ENCODE measurements around the gene RUNX2. TPM values are rescaled to one million over a fixed set of nuclear protein-coding genes. Genes with fewer than 3 reads are reported as not detected.

Gene RUNX2
- total and polyA plus RNA-seq, 2 of the 8 experiments (the other 6 are each of a cell fraction or from before 2014, with no cell fraction given) = 0.26 to 1.2 TPM

- no peak overlapping the region for H3K9ac ChIP-seq (replicated peaks in 1 of 4; ENCODE audit: extremely low read depth in 1 of 4, low read depth in 3 of 4, low read length in 3 of 4)
- no peaks in the 10 kb centered on the region for H3K23me2 ChIP-seq (ENCODE audit: low read depth, low read length)
- TF ChIP-seq CHD1 (IDR thresholded peaks at IDR 0.05; ENCODE audit: low read depth, low read length) (no peak), KDM5A (IDR thresholded peaks at IDR 0.05; ENCODE audit: low read length) (no peak)
- TF ChIP-seq, protein P1, sequence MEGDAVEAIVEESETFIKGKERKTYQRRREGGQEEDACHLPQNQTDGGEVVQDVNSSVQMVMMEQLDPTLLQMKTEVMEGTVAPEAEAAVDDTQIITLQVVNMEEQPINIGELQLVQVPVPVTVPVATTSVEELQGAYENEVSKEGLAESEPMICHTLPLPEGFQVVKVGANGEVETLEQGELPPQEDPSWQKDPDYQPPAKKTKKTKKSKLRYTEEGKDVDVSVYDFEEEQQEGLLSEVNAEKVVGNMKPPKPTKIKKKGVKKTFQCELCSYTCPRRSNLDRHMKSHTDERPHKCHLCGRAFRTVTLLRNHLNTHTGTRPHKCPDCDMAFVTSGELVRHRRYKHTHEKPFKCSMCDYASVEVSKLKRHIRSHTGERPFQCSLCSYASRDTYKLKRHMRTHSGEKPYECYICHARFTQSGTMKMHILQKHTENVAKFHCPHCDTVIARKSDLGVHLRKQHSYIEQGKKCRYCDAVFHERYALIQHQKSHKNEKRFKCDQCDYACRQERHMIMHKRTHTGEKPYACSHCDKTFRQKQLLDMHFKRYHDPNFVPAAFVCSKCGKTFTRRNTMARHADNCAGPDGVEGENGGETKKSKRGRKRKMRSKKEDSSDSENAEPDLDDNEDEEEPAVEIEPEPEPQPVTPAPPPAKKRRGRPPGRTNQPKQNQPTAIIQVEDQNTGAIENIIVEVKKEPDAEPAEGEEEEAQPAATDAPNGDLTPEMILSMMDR (IDR thresholded peaks at IDR 0.05; ENCODE audit: control extremely low read depth in 1 of 3, insufficient read depth in 1 of 3, low read depth in 1 of 3, low read length in 3 of 3) = no peak
- H4K20me1 ChIP-seq (replicated peaks in 1 of 2; ENCODE audit: control insufficient read depth in 1 of 2, insufficient read depth in 2 of 2, low read length in 2 of 2) = no peaks in the 10 kb centered on the region
- DNase-seq (ENCODE audit: low read depth in 1 of 2, low spot score in 2 of 2) (no peak), FAIRE-seq (no peak)
- CTCF ChIA-PET (ENCODE audit: partially characterized antibody) = interaction anchor here (1.6 kb wide), 1 partner anchor 350 kb away, joined by 6 read pairs; no protein-coding TSS in a partner anchor
- no peak overlapping the region for H3K27ac ChIP-seq (ENCODE audit: low read depth, low read length)
- H2BK120ac ChIP-seq (replicated peaks; ENCODE audit: low read depth, low read length) = no peak overlapping the region
- no peak overlapping the region for H3K4ac ChIP-seq (replicated peaks; ENCODE audit: insufficient read length, low read depth, low read length)
- H4K91ac ChIP-seq (replicated peaks; ENCODE audit: insufficient read length, low read length) = no peak overlapping the region
- H2BK20ac ChIP-seq (ENCODE audit: low read length) = no peak overlapping the region
- no peaks in the 10 kb centered on the region for H3K27me3 ChIP-seq (replicated peaks in 1 of 4; ENCODE audit: control insufficient read depth in 3 of 4, extremely low read depth in 1 of 4, insufficient read depth in 3 of 4, low read length in 3 of 4)
- H3K56ac ChIP-seq (replicated peaks; ENCODE audit: insufficient read length, low read depth, low read length) = no peak overlapping the region
- WGBS, 2 experiments (ENCODE audit: extremely low coverage in 1 of 2, insufficient coverage in 1 of 2, insufficient read length in 1 of 2, insufficient replicate concordance in 2 of 2, low coverage in 1 of 2, low lambda C conversion rate in 2 of 2, missing lambda C conversion rate in 1 of 2) = 88% methylated on average over 1 of the region's 1 CpG; no CpG with 5 or more reads in 1 of the 2 experiments
- H2AK5ac ChIP-seq (ENCODE audit: low read depth, low read length) = no peak overlapping the region
- H2BK12ac ChIP-seq (ENCODE audit: low read depth, low read length) = no peak overlapping the region
- no peak overlapping the region for H3K14ac ChIP-seq (ENCODE audit: insufficient read length)
- 0 out of 4 replicates have a peak, but pooled peaks cover 0 to 7% of the 10 kb centered on the region in 2 experiments for H3K79me2 ChIP-seq (ENCODE audit: control insufficient read depth in 1 of 2, insufficient read depth in 2 of 2, low read length in 2 of 2)
- H3K9me3 ChIP-seq (ENCODE audit: insufficient read depth in 2 of 2, low read depth in 1 of 2, low read length in 1 of 2) = no peaks in the 10 kb centered on the region
- no peak overlapping the region for H3K4me3 ChIP-seq (ENCODE audit: extremely low read depth in 1 of 4, insufficient read depth in 2 of 4, low read depth in 3 of 4, low read length in 4 of 4)
- H4K8ac ChIP-seq (ENCODE audit: extremely low read depth, insufficient read depth, low read length) = no peak overlapping the region
- H2AFZ ChIP-seq (ENCODE audit: low read length) = no peak overlapping the region
- H2BK15ac ChIP-seq (ENCODE audit: low read length) = no peak overlapping the region
- H4K5ac ChIP-seq (ENCODE audit: insufficient read length, low read depth, low read length) = no peak overlapping the region
- H3K36me3 ChIP-seq (ENCODE audit: control insufficient read depth in 2 of 4, insufficient read depth in 4 of 4, low read length in 3 of 4) = no peaks in the 10 kb centered on the region
- POLR2A ChIA-PET (ENCODE audit: partially characterized antibody) = interaction anchor here (3.5 kb wide), 1 partner anchor 13 kb away, joined by 20 read pairs; the partner anchor contains the start of gene SUPT3H
- H3K18ac ChIP-seq (ENCODE audit: extremely low read depth, low read length) = no peak overlapping the region
- no peak overlapping the region for H2BK5ac ChIP-seq (ENCODE audit: low read depth, low read length)
- H3K79me1 ChIP-seq (ENCODE audit: low read depth, low read length) = 0 out of 2 replicates have a peak, but pooled peaks cover 3% of the 10 kb centered on the region
- no peak overlapping the region for H3K4me2 ChIP-seq (ENCODE audit: insufficient read depth in 1 of 2, low read depth in 2 of 2, low read length in 2 of 2)
- H3K4me1 ChIP-seq (replicated peaks in 1 of 4; ENCODE audit: control insufficient read depth in 3 of 4, insufficient read depth in 4 of 4, low read length in 3 of 4) = no peaks in the 10 kb centered on the region
- no peak overlapping the region for H3K23ac ChIP-seq (ENCODE audit: insufficient read length)
Observed at GRCh38 chr6:45365036-45365435, 36.9 kb downstream of the RUNX2 start.

All from H1 (cell line).